Mesenchymal stem cell (in vitro differentiated cells and primary cell): Measurements from ENCODE around the gene CLIC2.

ENCODE experiments used
- DNase-seq: peaks from one replicate; pipeline ENCODE4 v3.0.0-alpha.2; 2013
- H2AFZ ChIP-seq: one replicate; pipeline ENCODE4 v1.6.1; 2013; ENCODE audit warnings: low read depth, mild to moderate bottlenecking, control low read depth, inconsistent platforms, low read length, moderate library complexity
- H2AK5ac ChIP-seq: 2 replicates; pipeline ENCODE4 v1.6.1; 2013; ENCODE audit warnings: low read length, moderate library complexity, mild to moderate bottlenecking, inconsistent platforms; ENCODE audit not compliant: severe bottlenecking
- H2BK120ac ChIP-seq: one replicate; pipeline ENCODE4 v1.6.1; 2013; ENCODE audit warnings: low read depth, mild to moderate bottlenecking, inconsistent platforms, low read length, moderate library complexity
- H2BK12ac ChIP-seq, 2 experiments: one replicate each; pipeline ENCODE4 v1.6.1; 2013; ENCODE audit warnings: inconsistent platforms in 2 of 2, low read length in 2 of 2, mild to moderate bottlenecking in 2 of 2, moderate library complexity in 2 of 2, control low read depth in 1 of 2
- H2BK15ac ChIP-seq: one replicate; pipeline ENCODE4 v1.6.1; 2013; ENCODE audit warnings: mild to moderate bottlenecking, low read depth, inconsistent platforms; ENCODE audit not compliant: poor library complexity, severe bottlenecking
- H2BK5ac ChIP-seq: 2 replicates; pipeline ENCODE4 v1.6.1; 2013; ENCODE audit warnings: low read depth, mild to moderate bottlenecking, low read length, control low read depth, inconsistent platforms; ENCODE audit not compliant: poor library complexity, severe bottlenecking
- H3K14ac ChIP-seq, 2 experiments: one replicate each; pipeline ENCODE4 v1.6.1; 2013; ENCODE audit warnings: inconsistent platforms in 2 of 2, low read length in 2 of 2, control low read depth in 1 of 2, mild to moderate bottlenecking in 1 of 2, moderate library complexity in 1 of 2
- H3K18ac ChIP-seq, 2 experiments: one replicate each; pipeline ENCODE4 v1.6.1; 2013; ENCODE audit warnings: inconsistent platforms in 2 of 2, low read length in 2 of 2, control low read depth in 1 of 2, low read depth in 1 of 2, mild to moderate bottlenecking in 1 of 2
- H3K23ac ChIP-seq, 2 experiments: one replicate each; pipeline ENCODE4 v1.6.1; 2013; ENCODE audit warnings: inconsistent platforms in 2 of 2, low read length in 2 of 2, mild to moderate bottlenecking in 2 of 2, moderate library complexity in 2 of 2, control low read depth in 1 of 2
- H3K27ac ChIP-seq: 2 replicates; pipeline ENCODE4 v1.5.1; 2013; ENCODE audit warnings: mild to moderate bottlenecking, moderate library complexity, low read length, control low read depth, inconsistent platforms; ENCODE audit not compliant: poor library complexity, severe bottlenecking
- H3K27me3 ChIP-seq, 2 experiments: 2 replicates each; pipeline versions ENCODE4 v1.6.1 to v1.7.0; 2013; ENCODE audit warnings: low read length in 2 of 2, mild to moderate bottlenecking in 2 of 2, moderate library complexity in 2 of 2, control low read depth in 1 of 2, inconsistent platforms in 1 of 2; ENCODE audit not compliant: control insufficient read depth in 1 of 2, insufficient read depth in 1 of 2
- H3K36me3 ChIP-seq, 2 experiments: 2 replicates each; pipeline versions ENCODE4 v1.6.1 to v1.7.0; 2013; ENCODE audit warnings: low read length in 2 of 2, control low read depth in 1 of 2, inconsistent platforms in 1 of 2, low read depth in 1 of 2, mild to moderate bottlenecking in 1 of 2; ENCODE audit not compliant: insufficient read depth in 2 of 2, control insufficient read depth in 1 of 2
- H3K4ac ChIP-seq, 2 experiments: one replicate each; pipeline ENCODE4 v1.6.1; 2013; ENCODE audit warnings: inconsistent platforms in 2 of 2, low read length in 2 of 2, mild to moderate bottlenecking in 2 of 2, moderate library complexity in 2 of 2, control low read depth in 1 of 2, low read depth in 1 of 2
- H3K4me1 ChIP-seq: 2 replicates; pipeline ENCODE4 v1.6.1; 2013; ENCODE audit warnings: low read depth, low read length, control low read depth; ENCODE audit not compliant: control insufficient read depth, insufficient read depth
- H3K4me2 ChIP-seq: 2 replicates; pipeline ENCODE4 v1.6.1; 2013; ENCODE audit warnings: low read length, mild to moderate bottlenecking, inconsistent platforms; ENCODE audit not compliant: poor library complexity, severe bottlenecking
- H3K4me3 ChIP-seq, 2 experiments: 2 replicates each; pipeline versions ENCODE4 v1.5.1 to v1.7.0; 2013; ENCODE audit warnings: low read length in 2 of 2, mild to moderate bottlenecking in 2 of 2, control low read depth in 1 of 2, low read depth in 1 of 2; ENCODE audit not compliant: insufficient read depth in 1 of 2
- H3K79me1 ChIP-seq: replicated peaks from 2 replicates; pipeline ENCODE4 v1.6.1; 2013; ENCODE audit warnings: mild to moderate bottlenecking, control low read depth, low read length, inconsistent platforms; ENCODE audit not compliant: poor library complexity, severe bottlenecking
- H3K9ac ChIP-seq: 2 replicates; pipeline ENCODE4 v1.7.0; 2013; ENCODE audit warnings: mild to moderate bottlenecking, low read length, moderate library complexity
- H3K9me3 ChIP-seq: 2 replicates; pipeline ENCODE4 v1.7.0; 2013; ENCODE audit warnings: mild to moderate bottlenecking, low read length; ENCODE audit not compliant: control insufficient read depth
- H4K8ac ChIP-seq: one replicate; pipeline ENCODE4 v1.6.1; 2013; ENCODE audit warnings: inconsistent platforms, mild to moderate bottlenecking, low read length, moderate library complexity
- H4K91ac ChIP-seq: one replicate; pipeline ENCODE4 v1.6.1; 2013; ENCODE audit warnings: mild to moderate bottlenecking, low read length, inconsistent platforms
- WGBS: methylation state at CpG from one replicate; pipeline ENCODE4 v1.1.7; 2013; ENCODE audit warnings: mixed read lengths; 5-methylcytosine and 5-hydroxymethylcytosine counted together

Gene CLIC2

DNA sequence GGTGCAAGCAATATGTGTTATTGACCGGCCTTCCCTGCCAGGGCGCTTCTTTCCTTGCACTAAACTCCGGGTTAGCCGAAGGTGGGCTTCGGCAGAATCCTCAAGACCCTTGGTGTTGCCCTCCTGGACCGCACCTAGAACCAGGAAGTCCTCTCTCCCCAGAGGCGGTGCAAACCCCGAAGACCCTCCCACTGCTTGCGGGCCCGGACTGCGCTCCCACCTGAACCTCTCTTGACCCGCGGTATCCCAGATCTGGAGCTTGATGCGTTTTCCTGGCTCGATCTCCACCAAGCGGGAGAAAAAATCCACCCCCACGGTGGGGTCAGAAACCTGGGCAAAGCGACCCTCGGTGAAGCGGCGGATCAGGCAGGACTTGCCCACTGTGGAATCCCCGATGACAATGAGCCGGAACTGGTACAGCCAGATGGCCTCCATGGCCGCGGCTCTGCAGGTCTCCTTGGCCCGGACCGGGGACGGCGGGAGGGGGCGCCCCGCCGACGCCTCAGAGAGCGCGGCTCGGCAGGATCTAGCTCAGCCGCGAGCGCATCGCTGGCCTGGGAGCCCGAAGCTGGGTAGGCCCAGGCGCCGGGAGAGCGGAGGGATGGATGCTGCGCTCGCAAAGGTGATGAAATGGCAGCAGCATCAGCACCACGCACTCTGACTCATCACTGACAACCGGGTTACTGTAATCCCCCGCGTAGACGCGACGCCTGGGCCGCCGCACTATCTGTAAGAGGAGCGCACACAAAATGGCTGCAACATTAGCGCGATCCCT is 70.4 kb downstream of the CLIC2 start, which contains the start of gene RAB39B:
Gene RAB39B, minus strand, starts transcription at position 638 of the 775 bp plus-strand sequence. Its CDS starts 203 bp downstream, at position 435.
- Histone ChIP-seq H3K4me2 (peak within 1 kb of the TSS; percentile 9), H3K14ac (no peak within 1 kb of the TSS), H2AFZ (no peak within 1 kb of the TSS)

DNA sequence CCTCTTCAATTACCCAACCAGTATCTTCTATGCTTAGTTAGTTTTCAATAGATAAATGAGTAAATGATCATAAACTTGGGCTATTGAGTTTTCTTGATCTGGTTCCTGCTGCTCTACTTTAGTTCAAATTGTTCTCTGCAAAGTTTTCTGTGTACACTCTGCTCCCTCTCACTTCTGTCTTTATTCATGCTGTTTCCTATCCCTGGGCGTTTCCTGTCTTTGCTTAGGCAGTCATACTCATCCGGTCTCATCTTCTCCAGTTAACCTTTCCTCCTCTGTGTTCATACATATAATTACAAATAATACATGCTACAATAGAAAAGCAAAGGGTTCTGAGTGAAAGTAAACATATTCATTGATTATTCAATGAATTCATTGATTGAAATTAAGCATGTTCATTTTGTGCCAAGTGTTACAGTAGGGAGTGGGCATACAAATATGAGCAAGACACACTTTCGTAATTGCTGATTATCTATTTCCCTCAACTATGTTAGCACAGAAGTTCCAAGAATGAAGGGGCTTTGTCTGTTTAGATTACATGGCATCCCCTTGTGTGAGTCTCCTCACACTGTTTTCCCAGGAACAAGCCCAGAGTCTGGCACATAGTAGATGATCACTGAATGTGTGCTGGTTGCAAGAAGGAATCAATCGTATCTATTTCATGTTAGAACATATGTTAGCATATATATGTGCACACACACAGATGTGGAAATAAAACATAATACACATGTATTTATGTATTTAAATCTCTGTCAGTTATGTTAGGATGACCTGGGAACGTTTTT is 71.3 kb downstream of the CLIC2 start:
- Histone ChIP-seq H2AK5ac (no peak overlapping the region), H3K14ac (no peak overlapping the region), H3K9ac (no peak overlapping the region), H3K27ac (no peak overlapping the region), H3K36me3 (no peaks in the 10 kb centered on the region), H4K91ac (no peak overlapping the region), H4K8ac (no peak overlapping the region), H2AFZ (no peak overlapping the region), H3K9me3 (no peaks in the 10 kb centered on the region), H3K79me1 (no peaks in the 10 kb centered on the region), H2BK15ac (no peak overlapping the region), H2BK12ac (no peak overlapping the region), H2BK5ac (no peak overlapping the region), H3K4me3 (no peak overlapping the region), H2BK120ac (no peak overlapping the region), H3K23ac (no peak overlapping the region), H3K4me1 (peaks cover 6% of the 10 kb centered on the region), H3K4ac (no peak overlapping the region), H3K27me3 (peaks cover 0 to 6% of the 10 kb centered on the region in 2 experiments), H3K18ac (no peak overlapping the region), H3K4me2 (no peak overlapping the region)
- no peak for DNase-seq
- 80% methylated on average over 1 of the region's 5 CpGs for WGBS

More for the DNA sequence above, 70.4 kb downstream of the CLIC2 start, which contains the start of gene RAB39B:
- peaks cover 0 to 6% of the 10 kb centered on the region in 2 experiments for H3K27me3 ChIP-seq
- H2BK120ac ChIP-seq = no peak within 1 kb of the TSS
- 3% methylated on average over 36 of the region's 58 CpGs for WGBS
- no peak within 1 kb of the TSS for H3K23ac ChIP-seq
- H4K91ac ChIP-seq = no peak within 1 kb of the TSS
- H2BK12ac ChIP-seq = no peak within 1 kb of the TSS
- peaks cover 6% of the 10 kb centered on the region for H3K4me1 ChIP-seq
- no peak within 1 kb of the TSS for H2AK5ac ChIP-seq
- peak within 1 kb of the TSS in 1 of 2 experiments; percentile 58 for H3K4me3 ChIP-seq
- no peaks in the 10 kb centered on the region for H3K9me3 ChIP-seq
- no peak within 1 kb of the TSS for H3K4ac ChIP-seq
- no peak within 1 kb of the TSS for H3K27ac ChIP-seq
- H2BK15ac ChIP-seq = no peak within 1 kb of the TSS
- H3K79me1 ChIP-seq = no peaks in the 10 kb centered on the region
- H3K36me3 ChIP-seq = no peaks in the 10 kb centered on the region
- H2BK5ac ChIP-seq = no peak within 1 kb of the TSS
- H4K8ac ChIP-seq = no peak within 1 kb of the TSS
- peak; percentile 32 for DNase-seq
- H3K9ac ChIP-seq = no peak within 1 kb of the TSS
- no peak within 1 kb of the TSS for H3K18ac ChIP-seq

GRCh38 chrX:155259752-155260151 is 74.7 kb downstream of the CLIC2 start:
- H3K4me3 ChIP-seq = no peak overlapping the region
- H3K14ac ChIP-seq = no peak overlapping the region
- H2AFZ ChIP-seq = no peak overlapping the region
- no peak overlapping the region for H4K91ac ChIP-seq
- H3K36me3 ChIP-seq = no peaks in the 10 kb centered on the region
- no peak overlapping the region for H2BK15ac ChIP-seq
- H3K79me1 ChIP-seq = no peaks in the 10 kb centered on the region
- H4K8ac ChIP-seq = no peak overlapping the region
- no peaks in the 10 kb centered on the region for H3K9me3 ChIP-seq
- peaks cover 0 to 6% of the 10 kb centered on the region in 2 experiments for H3K27me3 ChIP-seq
- H3K9ac ChIP-seq = no peak overlapping the region
- no peak overlapping the region for H3K4ac ChIP-seq
- peaks cover 6% of the 10 kb centered on the region for H3K4me1 ChIP-seq
- no peak overlapping the region for H3K4me2 ChIP-seq
- no peak overlapping the region for H2BK120ac ChIP-seq
- H3K23ac ChIP-seq = no peak overlapping the region
- H2AK5ac ChIP-seq = no peak overlapping the region
- WGBS = 65% methylated on average over 3 of the region's 3 CpGs
- no peak overlapping the region for H2BK5ac ChIP-seq
- no peak overlapping the region for H2BK12ac ChIP-seq
- no peak for DNase-seq
- no peak overlapping the region for H3K27ac ChIP-seq
- H3K18ac ChIP-seq = no peak overlapping the region

- Histone ChIP-seq H3K4me1 (no peaks in the 10 kb centered on the region), H3K4me3 (no peak overlapping the region), H3K27me3 (no peaks in the 10 kb centered on the region), H3K23ac (no peak overlapping the region), H3K9me3 (peaks cover 5% of the 10 kb centered on the region), H3K14ac (no peak overlapping the region), H2AK5ac (no peak overlapping the region), H3K79me1 (no peaks in the 10 kb centered on the region), H2BK15ac (no peak overlapping the region), H3K9ac (no peak overlapping the region), H2BK5ac (no peak overlapping the region), H4K91ac (no peak overlapping the region), H2BK120ac (no peak overlapping the region), H2BK12ac (no peak overlapping the region), H3K4ac (no peak overlapping the region), H3K4me2 (no peak overlapping the region), H3K27ac (no peak overlapping the region), H3K36me3 (no peaks in the 10 kb centered on the region), H2AFZ (no peak overlapping the region), H4K8ac (no peak overlapping the region), H3K18ac (no peak overlapping the region)
- no CpG with 5 or more reads among the region's 1 CpG for WGBS
- DNase-seq = no peak
These were observed 83.0 kb downstream of the CLIC2 start for GRCh38 chrX:155251391-155251790.
